ENCODE data around the gene SPOP. TPM values are rescaled to one million over a fixed set of nuclear protein-coding genes. Genes with fewer than 3 reads are reported as not detected.

SPOP gene
- total and polyA plus RNA-seq, 2 experiments from 2014 or later = 13.9 to 18.6 TPM

DNA sequence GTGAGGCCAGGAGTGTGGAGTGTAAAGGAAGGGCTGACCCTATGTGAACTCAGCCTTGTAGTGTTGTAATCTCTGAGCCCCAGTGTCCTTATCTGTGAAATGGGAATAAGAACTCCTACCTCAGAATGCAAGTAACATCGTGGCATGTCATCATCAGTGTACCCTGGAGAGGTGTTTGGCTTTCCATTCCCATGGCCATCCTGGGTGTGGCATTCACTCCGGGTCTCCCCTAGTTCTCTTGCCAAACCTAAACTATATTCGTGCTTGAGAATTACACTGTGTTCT, 100.3 kb downstream of the SPOP start:
- no peaks in the 10 kb centered on the region; the same call in 2 of the 3 replicates for H3K36me3 Mint-ChIP-seq (ENCODE audit: low read depth)
- no peaks in the 10 kb centered on the region; the same call in 1 of the 2 replicates for H4K20me1 ChIP-seq (replicated peaks; ENCODE audit: insufficient read depth)
- peaks cover 15% of the 10 kb centered on the region for H3K27me3 Mint-ChIP-seq (ENCODE audit: insufficient read depth, low read depth, poor library complexity)
- H2AFZ ChIP-seq = no peak overlapping the region
- peaks cover 16% of the 10 kb centered on the region for H3K4me1 ChIP-seq (ENCODE audit: insufficient read depth)
- TF ChIP-seq NANOG (IDR thresholded peaks at IDR 0.05; ENCODE audit: borderline replicate concordance) = no peak
- TF ChIP-seq ZNF114 (CRISPR knock-in tag; IDR thresholded peaks at IDR 0.05) = no peak
- TF ChIP-seq, protein P1, sequence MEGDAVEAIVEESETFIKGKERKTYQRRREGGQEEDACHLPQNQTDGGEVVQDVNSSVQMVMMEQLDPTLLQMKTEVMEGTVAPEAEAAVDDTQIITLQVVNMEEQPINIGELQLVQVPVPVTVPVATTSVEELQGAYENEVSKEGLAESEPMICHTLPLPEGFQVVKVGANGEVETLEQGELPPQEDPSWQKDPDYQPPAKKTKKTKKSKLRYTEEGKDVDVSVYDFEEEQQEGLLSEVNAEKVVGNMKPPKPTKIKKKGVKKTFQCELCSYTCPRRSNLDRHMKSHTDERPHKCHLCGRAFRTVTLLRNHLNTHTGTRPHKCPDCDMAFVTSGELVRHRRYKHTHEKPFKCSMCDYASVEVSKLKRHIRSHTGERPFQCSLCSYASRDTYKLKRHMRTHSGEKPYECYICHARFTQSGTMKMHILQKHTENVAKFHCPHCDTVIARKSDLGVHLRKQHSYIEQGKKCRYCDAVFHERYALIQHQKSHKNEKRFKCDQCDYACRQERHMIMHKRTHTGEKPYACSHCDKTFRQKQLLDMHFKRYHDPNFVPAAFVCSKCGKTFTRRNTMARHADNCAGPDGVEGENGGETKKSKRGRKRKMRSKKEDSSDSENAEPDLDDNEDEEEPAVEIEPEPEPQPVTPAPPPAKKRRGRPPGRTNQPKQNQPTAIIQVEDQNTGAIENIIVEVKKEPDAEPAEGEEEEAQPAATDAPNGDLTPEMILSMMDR (conservative IDR thresholded peaks at IDR 0.05; ENCODE audit: low read depth in 2 of 2) = no peak
- TF ChIP-seq EZH2 (IDR thresholded peaks at IDR 0.05; ENCODE audit: low read depth, unreplicated experiment) = no peak
- no peaks in the 10 kb centered on the region for H3K9me2 ChIP-seq (ENCODE audit: insufficient read depth)
- peak overlapping the region; percentile 89 for H3K4me3 Mint-ChIP-seq
- DNase-seq (ENCODE audit: low spot score) (no peak), ATAC-seq (no peak)
- no peaks in the 10 kb centered on the region for H3K36me3 ChIP-seq (ENCODE audit: insufficient read depth)
- H3F3A ChIP-seq (replicated peaks; ENCODE audit: low read depth) = peaks cover 8% of the 10 kb centered on the region; the same call in 1 of the 2 replicates
- no peak overlapping the region for H3K27ac ChIP-seq (ENCODE audit: low read depth)
- H3K9me3 Mint-ChIP-seq = no peaks in the 10 kb centered on the region
- H3K79me2 ChIP-seq (replicated peaks; ENCODE audit: insufficient read depth) = no peaks in the 10 kb centered on the region
- peak overlapping the region; percentile 94 for H3K4me2 ChIP-seq
- peaks cover 37% of the 10 kb centered on the region for H3K4me1 Mint-ChIP-seq
- H3K4me3 ChIP-seq = peak overlapping the region; percentile 89; the same call in 1 of the 2 replicates
- no peak overlapping the region for H3K27ac Mint-ChIP-seq
- peaks cover 21% of the 10 kb centered on the region for H3K27me3 ChIP-seq (ENCODE audit: insufficient read depth)

DNA sequence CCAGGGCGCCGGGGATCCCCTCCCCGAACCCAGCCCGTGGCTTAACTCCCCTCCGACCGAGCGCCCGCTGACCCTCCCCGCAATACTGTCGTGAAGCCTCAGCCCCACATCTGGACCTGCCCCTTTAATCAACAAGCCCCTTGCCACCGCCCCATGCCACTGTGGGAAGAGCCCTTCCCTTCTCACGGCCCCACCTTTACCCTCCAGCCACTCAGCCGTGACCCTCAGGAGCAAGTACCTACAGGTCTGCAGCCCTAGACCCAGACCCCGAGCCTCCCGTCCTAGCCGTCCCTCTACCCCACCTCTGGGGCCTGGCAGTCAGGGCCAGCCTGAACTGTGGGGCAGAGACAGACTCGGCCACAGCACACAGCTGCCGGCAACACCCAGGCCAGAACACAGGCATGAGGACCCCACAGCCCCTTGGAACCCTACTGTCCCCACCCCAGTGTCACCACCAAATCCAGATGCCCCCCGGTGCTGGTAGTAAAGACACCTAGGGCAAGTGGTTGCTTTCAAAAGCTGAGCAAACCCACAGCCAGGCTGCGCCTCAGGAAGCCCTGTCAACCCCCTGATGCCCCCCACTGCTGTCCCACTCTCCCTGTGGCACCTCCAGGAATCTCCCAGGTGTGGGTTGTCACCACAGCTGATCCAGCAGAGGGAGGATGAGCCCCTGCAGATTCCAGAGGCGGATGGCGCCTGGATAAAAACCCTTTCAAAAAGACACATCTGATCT, 100.8 kb downstream of the SPOP start:
- Histone ChIP-seq H3K79me2 (replicated peaks; ENCODE audit: insufficient read depth) (no peaks in the 10 kb centered on the region), H3F3A (replicated peaks; ENCODE audit: low read depth) (peaks cover 8% of the 10 kb centered on the region; the same call in 1 of the 2 replicates), H3K4me3 (peak overlapping the region; percentile 89), H3K4me1 (ENCODE audit: insufficient read depth) (peaks cover 16% of the 10 kb centered on the region), H4K20me1 (replicated peaks; ENCODE audit: insufficient read depth) (no peaks in the 10 kb centered on the region; the same call in 1 of the 2 replicates), H3K4me2 (peak overlapping the region; percentile 94), H2AFZ (peak overlapping the region; percentile 98), H3K27me3 (ENCODE audit: insufficient read depth) (peaks cover 21% of the 10 kb centered on the region), H3K36me3 (ENCODE audit: insufficient read depth) (no peaks in the 10 kb centered on the region), H3K9me2 (ENCODE audit: insufficient read depth) (no peaks in the 10 kb centered on the region), H3K27ac (ENCODE audit: low read depth) (no peak overlapping the region)
- H3K36me3 Mint-ChIP-seq (ENCODE audit: low read depth) = no peaks in the 10 kb centered on the region; the same call in 2 of the 3 replicates
- H3K4me1 Mint-ChIP-seq = peaks cover 34% of the 10 kb centered on the region
- H3K27ac Mint-ChIP-seq = no peak overlapping the region
- H3K4me3 Mint-ChIP-seq = peak overlapping the region; percentile 89
- peak; percentile 8 for ATAC-seq
- peaks cover 15% of the 10 kb centered on the region for H3K27me3 Mint-ChIP-seq (ENCODE audit: insufficient read depth, low read depth, poor library complexity)
- no peaks in the 10 kb centered on the region for H3K9me3 Mint-ChIP-seq
- no peak for DNase-seq (ENCODE audit: low spot score)
- TF ChIP-seq EZH2phosphoT487 (IDR thresholded peaks at IDR 0.05; ENCODE audit: unreplicated experiment) = no peak
- TF ChIP-seq, protein P1 (conservative IDR thresholded peaks at IDR 0.05; ENCODE audit: low read depth in 2 of 2) = no peak
- TF ChIP-seq CREB1 (CRISPR knock-in tag; IDR thresholded peaks at IDR 0.05; ENCODE audit: low read depth) = no peak
- TF ChIP-seq ZNF331 (CRISPR knock-in tag; IDR thresholded peaks at IDR 0.05; ENCODE audit: low read depth) = no peak
- TF ChIP-seq POLR2AphosphoS5 (IDR thresholded peaks at IDR 0.05; ENCODE audit: low read depth) = no peak
- TF ChIP-seq, protein P2, sequence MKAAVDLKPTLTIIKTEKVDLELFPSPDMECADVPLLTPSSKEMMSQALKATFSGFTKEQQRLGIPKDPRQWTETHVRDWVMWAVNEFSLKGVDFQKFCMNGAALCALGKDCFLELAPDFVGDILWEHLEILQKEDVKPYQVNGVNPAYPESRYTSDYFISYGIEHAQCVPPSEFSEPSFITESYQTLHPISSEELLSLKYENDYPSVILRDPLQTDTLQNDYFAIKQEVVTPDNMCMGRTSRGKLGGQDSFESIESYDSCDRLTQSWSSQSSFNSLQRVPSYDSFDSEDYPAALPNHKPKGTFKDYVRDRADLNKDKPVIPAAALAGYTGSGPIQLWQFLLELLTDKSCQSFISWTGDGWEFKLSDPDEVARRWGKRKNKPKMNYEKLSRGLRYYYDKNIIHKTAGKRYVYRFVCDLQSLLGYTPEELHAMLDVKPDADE (IDR thresholded peaks at IDR 0.05) = no peak
- no peak for TF ChIP-seq EZH2 (IDR thresholded peaks at IDR 0.05; ENCODE audit: low read depth, unreplicated experiment)
- no peak for TF ChIP-seq ZNF114 (CRISPR knock-in tag; IDR thresholded peaks at IDR 0.05)
- TF ChIP-seq NANOG (IDR thresholded peaks at IDR 0.05; ENCODE audit: borderline replicate concordance) = no peak
- no peak for TF ChIP-seq JUNB (IDR thresholded peaks at IDR 0.05; ENCODE audit: unreplicated experiment)
- TF ChIP-seq, protein P3, sequence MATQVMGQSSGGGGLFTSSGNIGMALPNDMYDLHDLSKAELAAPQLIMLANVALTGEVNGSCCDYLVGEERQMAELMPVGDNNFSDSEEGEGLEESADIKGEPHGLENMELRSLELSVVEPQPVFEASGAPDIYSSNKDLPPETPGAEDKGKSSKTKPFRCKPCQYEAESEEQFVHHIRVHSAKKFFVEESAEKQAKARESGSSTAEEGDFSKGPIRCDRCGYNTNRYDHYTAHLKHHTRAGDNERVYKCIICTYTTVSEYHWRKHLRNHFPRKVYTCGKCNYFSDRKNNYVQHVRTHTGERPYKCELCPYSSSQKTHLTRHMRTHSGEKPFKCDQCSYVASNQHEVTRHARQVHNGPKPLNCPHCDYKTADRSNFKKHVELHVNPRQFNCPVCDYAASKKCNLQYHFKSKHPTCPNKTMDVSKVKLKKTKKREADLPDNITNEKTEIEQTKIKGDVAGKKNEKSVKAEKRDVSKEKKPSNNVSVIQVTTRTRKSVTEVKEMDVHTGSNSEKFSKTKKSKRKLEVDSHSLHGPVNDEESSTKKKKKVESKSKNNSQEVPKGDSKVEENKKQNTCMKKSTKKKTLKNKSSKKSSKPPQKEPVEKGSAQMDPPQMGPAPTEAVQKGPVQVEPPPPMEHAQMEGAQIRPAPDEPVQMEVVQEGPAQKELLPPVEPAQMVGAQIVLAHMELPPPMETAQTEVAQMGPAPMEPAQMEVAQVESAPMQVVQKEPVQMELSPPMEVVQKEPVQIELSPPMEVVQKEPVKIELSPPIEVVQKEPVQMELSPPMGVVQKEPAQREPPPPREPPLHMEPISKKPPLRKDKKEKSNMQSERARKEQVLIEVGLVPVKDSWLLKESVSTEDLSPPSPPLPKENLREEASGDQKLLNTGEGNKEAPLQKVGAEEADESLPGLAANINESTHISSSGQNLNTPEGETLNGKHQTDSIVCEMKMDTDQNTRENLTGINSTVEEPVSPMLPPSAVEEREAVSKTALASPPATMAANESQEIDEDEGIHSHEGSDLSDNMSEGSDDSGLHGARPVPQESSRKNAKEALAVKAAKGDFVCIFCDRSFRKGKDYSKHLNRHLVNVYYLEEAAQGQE (IDR thresholded peaks at IDR 0.05; ENCODE audit: unreplicated experiment) = no peak
- no peak for TF ChIP-seq STAT1 (IDR thresholded peaks at IDR 0.05; ENCODE audit: unreplicated experiment)

Data from GM23338 (cell line).